SKM-1 (cell line): ENCODE data around the gene RFX2.

Source experiments
- DNase-seq: peaks from one replicate; lab custom pipeline; 2025; ENCODE audit not compliant: unreplicated experiment; lab: John Stamatoyannopoulos, UW

Gene RFX2

GRCh38 chr19:5959260-5960004, 150.9 kb downstream of the RFX2 start:
- DNase-seq: no peak

GRCh38 chr19:5958851-5959122, 151.5 kb downstream of the RFX2 start:
- DNase-seq: no peak

DNA sequence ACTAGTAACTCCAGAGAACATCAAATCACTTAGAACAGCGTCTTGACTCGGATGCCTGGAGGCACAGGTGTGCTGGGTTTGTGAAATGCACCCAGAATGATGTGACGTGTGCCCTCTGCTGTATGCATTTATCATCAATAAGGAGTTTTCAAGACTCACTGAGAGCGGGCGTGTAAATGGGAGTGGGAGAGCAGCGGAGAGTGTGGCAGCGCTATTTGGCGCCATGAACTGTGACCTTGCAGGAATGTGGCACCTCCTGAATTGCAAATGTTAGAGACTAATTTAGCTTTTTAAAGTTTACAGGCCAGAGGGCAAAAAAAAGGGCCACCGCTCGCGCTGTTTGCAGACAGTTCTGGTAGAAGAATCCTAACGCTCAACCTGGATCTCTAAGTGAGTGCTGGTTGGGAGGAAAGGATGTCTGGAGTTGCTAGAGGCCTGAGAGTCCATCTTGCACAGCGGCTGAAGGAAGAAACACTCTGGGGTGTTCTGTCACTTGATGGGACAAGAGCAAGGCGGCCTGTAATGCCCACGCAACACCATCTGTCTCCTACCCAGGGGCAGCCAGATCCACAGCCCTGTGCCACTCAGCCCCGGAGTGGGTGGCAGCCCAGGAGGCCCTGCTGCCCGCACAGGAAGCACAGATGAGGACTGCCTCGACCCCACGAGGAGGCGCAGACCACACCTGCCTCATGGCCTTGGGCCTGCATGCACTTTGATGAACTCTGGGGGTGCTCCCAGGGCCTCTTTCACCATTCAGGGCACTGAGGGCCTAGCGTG, 152.0 kb downstream of the RFX2 start:
- DNase-seq: no peak

GRCh38 chr19:5957170-5957569, 153.1 kb downstream of the RFX2 start:
- DNase-seq: no peak

- DNase-seq: no peak
Observed at GRCh38 chr19:5956728-5957127, 153.6 kb downstream of the RFX2 start.

GRCh38 chr19:5956323-5956722, 154.0 kb downstream of the RFX2 start:
- no peak for DNase-seq

DNA sequence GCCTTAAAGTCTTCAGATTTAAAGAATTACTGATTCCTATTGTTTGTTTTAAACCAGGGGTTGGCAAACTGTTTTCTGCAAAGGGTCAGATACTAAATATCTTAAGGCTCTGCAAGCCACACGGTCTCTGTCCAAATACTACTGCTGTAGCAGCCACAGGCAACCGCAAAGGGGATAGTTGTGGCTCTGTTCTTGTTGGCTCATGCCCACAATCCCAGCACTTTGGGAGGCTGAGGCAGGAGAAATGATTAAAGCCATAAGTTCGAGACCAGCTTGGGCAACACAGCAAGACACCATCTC, 154.7 kb downstream of the RFX2 start:
- DNase-seq: no peak

DNA sequence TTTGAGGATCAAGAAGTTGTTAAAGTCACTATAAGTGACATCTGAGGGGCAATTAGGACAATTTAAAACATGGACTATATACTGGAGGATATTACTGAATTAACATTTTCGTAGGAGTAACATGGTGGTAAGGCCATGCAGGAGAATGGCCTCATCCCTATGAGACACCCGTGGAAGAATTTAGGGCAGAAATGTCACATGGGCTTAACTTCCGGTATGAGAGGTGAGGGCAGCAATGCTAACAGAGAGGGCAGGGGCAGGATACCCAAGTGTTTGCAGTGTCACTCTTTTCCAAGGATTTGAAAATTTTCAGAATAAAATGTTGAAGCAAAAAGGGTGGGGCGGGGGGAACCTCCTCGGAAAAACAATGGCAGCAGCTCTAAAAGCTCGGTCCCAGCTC, 156.0 kb downstream of the RFX2 start:
- no peak for DNase-seq

DNA sequence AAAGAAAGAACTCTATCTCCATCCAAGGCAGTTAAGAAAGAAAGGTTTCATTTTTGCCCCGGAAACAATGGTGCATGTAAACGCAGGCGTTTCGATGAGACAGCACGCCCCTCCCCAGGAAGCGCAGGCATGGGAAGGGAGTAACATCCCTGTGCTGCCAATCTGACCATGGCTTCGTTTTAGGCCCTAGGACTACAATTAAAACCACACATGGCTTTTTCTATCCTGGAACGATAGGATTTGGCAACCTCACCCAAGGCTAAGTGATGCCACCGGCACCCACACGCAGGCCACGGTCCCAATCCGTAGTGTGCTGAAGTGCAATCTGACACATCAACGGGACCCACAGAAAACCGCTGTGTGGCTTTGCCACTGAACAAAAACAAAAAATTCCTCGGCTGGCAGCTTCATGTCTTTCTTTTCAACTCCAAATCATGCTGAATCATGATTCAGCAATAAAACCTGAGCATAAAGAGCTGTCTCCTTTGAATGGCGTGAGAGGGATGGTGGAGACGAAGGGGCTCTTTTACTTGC, 156.6 kb downstream of the RFX2 start:
- no peak for DNase-seq

DNA sequence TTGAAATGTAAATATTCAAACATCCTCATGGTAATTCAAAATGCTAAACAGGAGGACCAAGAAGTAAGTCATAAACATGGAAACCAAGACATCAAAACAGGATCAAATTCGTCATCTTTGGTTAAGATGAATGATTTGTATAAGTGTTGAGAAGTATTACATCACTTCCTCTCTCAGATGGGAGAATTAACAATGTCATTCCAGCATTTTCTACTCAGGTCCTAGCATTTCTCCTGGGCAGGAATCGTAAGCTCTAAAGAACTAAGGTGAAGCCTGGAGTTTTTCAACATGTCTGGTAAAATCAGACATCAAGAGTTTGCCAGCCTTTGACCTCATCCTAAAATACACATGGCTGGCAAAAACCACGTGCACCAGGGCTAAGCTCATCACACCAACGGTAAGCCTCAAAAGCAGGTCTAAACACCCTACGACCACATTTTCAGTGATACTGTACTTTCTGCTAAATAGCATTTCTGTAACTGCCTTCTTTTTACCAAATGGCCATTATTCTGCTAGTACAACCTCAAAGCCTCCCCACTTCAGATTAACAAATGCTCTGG, 157.2 kb downstream of the RFX2 start:
- DNase-seq: no peak

- DNase-seq: no peak
Observed at GRCh38 chr19:5952193-5953029, 157.9 kb downstream of the RFX2 start.

- no peak for DNase-seq
Observed at GRCh38 chr19:5951338-5951861, 158.9 kb downstream of the RFX2 start.

- DNase-seq: no peak
Observed at GRCh38 chr19:5950741-5951140, 159.6 kb downstream of the RFX2 start.

DNA sequence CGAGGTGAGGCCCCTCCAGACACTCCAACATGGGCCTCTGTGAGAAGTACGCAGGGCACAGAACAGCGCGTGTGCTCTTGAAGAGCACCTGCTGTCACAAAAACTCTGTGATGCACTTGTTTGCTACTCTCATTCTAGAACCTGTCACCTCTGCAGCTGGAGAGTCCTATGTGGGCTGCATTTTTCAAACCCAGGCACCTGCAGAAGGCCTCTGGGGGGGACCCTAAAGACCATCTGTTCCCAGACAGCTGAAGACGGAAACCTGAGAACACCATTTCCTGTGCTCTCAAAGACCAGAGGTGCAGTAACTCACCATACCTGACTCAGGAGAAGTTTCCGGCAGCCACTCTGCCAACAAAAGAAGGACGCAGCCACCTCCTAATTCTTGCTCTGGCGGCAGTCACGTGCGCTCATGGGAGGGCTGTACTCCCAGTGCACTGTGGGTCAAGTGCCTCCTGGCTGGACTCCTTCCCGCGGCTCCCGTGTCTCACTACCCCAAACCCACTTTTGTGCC, 160.5 kb downstream of the RFX2 start:
- no peak for DNase-seq

DNA sequence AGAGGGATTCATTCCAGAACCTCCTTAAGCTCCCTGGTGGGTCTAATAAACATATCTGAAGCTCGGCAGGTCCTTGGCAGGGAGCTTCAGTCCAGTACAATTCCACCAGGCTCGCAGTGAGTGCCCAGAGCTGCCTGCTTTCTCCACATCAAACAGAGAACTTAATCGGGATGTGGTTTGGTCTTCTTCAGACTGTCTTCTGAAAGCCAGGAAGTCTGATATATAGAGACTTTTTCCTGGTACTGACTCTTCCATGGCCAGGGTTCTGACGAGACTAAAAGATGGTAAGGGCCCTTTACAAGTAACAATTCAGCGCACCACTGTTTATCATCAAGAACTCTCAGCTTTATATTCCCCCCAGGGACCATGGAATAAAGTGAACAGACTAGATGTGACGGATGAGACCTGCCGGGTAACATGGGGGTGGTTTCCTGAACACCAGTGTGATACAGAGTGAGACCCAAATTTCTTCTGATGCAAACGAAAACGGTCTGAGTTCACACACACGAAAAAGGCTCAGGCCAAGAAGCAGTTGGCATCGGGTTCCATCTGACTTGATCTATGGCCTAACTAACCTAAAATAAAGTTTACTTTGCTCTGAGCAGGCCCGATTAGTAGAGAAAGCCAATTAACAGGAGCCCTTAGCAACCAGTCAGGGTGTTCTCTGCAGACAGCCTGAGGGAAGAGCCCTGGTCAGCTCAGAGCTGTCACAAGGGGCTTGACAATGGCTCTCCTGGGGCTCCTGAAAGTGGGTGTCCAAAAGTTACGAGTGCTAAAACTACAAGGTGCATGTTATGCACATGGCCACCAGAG, 161.3 kb downstream of the RFX2 start:
- DNase-seq: no peak

DNA sequence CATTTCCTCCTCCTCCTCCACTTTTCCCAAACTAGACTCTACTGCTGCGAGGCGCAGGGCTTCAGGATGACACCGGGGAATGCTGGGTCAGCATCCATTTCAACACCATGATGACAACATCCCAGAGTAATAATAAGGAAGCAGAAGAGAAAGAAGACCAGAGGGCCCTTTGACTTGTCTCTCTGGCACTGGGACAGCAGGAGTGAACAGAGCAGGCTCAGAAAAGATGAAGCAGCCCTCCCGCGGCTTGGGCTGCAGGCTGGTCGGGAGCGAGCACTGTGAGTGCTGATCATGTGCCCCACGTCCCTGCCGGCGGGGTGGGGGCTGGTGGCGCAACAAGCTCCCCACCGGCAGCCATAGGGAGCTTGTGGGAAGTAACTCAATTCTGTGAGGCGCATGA, 162.9 kb downstream of the RFX2 start:
- DNase-seq: no peak

- DNase-seq: no peak
Observed at GRCh38 chr19:5943623-5944022, 166.7 kb downstream of the RFX2 start.
